Activated naive CD4-positive, alpha-beta T cell treated with anti-CD3 and anti-CD28 coated beads, Interleukin-2, amount 50 U/mL, for 16 hours (primary cell): ENCODE measurements around the gene C6.

Experiments
- DNase-seq: peaks from one replicate; pipeline ENCODE4 v3.0.0-alpha.2; 2020

Gene C6

DNA sequence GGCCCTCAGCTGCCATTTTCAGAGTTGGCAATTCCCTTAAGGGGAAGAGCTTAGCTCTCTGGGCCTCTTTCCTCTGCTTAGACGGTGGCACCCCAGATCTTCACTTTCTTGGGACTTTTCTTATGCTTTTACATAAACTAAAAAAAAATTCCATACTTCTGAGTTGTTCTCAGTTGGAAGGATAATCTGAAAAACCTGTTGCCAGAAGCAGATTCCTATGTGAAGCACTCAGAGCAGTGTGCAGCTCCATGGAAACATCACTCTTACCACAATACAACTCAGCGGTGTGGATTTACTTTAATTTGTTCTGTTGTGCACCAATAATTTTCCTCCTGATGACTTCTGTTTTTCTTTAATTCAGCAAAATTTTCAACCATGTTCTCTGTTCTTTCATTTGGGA, 98.1 kb downstream of the C6 start:
- no peak for DNase-seq

DNA sequence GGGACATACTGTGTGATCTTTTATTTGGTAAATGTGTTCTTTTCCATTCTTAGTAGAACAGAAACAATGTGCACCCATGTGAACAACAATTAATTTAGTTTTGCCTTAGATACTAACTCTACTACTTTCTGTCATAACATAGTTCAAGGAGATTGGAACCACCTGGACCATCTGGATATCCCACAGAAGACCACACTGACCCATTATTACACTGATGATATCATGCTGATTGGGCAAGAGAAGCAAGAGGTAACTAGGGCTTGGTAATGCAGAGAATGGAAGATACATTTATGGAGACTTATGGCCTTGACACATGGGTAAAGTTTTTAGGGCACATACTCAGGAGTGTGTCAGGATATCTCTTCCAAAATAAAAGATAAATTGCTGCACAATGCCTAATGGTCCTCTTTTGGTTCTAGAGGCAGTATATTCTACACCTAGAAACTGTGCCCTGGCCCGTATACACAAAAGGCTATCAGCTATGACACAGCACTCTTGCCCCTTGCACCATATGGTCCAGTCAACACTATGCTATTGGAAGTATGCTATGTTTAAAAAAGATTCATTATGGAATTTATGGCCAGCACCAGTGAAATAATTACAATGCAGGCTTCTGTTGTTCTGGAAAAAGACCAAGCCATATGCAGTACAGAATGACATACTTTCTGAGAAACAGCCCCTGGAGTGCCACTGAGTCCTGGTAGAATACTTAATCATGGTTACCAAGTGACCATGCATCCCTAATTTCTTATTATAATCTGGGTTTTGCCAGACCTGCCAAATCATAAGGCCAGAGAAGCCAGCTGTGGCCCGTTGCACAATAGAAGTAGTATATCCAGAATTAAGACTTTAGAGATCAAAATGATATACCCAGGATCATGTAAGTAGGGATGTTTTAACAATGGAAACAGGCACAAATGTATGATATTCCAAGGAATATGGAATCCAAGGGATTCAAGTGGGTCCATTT, 100.6 kb downstream of the C6 start:
- DNase-seq, result no peak

DNA sequence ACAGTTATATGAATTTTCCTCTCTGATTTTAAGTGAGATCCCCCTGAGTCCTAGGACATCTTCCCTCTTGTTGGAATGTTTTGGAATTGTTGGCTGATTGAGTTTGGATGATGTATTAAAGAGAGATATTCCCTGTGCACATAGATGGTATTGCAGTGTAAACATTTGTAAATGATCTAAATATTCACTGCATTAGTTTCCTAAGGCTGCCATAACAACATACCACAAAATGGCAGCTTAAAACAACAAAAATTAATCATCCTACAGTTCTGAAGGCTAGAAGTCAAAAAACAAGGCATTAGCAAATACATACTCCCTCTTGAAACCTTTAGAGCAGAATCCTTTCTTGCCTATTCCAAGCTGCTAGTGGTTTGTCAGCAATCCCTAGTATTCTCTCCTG, 104.1 kb downstream of the C6 start:
- DNase-seq, result no peak

DNA sequence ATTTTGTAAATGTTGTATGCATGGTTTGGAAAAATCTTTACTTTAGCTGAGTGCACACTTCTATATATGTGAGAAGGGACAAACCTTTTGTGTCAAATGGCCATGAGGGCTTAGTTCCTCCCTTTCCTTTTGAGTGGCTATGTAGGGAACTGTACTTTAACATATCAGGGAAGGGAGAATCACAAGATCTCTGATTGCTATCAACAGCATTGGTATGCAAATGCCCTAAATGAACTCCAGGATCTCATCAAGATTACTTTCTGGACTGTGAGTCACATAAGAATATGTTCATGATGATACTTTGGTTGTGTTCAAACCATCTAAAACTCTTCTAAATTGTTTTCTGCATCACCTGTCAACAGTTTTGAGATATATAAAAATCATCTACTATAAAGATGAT, 111.0 kb downstream of the C6 start:
- no peak for DNase-seq

DNA sequence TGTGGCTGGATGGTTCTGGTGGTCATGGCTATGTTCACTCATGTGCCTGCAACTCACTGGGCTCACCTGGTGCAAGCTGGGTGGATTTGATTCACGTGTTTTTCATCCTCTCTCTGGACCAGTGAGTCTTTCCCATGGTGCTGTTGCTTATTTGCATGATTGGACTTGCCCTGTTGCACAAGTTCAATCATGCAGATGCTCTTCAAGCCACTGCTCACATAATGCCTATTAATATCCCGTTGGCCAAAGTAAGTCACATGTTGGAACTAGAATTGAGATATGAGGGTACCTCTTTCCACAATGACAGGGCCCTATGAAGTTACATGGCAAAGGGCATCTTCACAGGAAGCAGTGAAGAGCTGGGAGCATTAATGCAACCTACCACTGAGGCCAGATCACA, 115.7 kb downstream of the C6 start:
- DNase-seq, result no peak

DNA sequence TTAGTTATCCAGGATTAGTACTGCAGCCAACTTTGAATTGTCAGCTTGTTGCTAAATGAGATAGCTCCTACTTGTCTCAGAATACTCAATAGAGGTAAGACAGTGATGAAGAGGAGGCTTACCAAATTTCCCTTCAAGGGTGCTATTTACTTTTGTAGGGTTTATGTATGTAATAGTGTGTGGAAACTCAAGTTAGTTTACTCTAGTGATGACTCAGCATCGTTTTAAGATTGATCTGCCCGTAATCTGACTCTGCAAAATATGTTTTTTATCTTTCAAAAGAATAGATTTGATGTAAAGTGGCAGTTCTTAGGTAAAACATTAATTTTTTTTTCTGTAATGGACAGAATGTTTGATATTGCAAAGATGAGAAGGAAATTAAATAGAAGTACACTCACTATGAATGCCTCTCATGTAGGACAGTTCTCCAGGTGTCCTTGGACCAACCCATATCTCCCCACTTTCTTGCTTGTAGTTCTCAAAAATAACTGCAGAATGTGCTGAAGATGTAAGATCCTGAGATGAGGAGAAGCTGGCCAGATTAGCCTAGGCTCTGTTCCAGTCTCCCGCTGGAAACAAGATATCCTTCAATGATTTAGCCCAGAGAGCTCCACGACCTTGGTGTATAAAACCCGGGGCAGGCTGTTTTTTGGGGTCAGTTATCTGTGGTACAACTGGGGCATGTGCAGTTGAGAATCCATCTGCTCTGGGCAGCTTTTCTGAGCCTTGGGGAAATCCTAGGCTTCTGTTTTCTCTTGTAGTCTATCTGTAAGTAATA, 117.8 kb downstream of the C6 start:
- DNase-seq, result no peak

DNA sequence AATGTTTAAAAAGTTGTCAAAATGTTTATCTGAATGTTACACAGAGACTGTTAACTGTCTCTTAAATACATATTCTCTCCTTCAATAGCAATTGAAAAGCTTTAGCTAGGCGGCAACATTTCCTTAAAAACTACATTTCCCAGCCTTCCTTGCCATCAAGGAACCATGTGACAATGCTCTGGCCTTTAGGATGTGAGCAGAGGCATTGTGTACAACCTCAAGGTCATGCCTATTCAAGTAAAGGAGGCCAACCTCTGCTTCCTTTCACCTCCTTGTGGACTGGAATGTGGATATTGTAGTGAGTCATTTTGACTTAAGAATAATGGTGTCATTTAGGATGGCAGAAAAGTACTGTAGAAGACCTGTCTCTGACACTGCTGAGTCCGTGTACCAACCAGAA, 118.5 kb downstream of the C6 start:
- no peak for DNase-seq

DNA sequence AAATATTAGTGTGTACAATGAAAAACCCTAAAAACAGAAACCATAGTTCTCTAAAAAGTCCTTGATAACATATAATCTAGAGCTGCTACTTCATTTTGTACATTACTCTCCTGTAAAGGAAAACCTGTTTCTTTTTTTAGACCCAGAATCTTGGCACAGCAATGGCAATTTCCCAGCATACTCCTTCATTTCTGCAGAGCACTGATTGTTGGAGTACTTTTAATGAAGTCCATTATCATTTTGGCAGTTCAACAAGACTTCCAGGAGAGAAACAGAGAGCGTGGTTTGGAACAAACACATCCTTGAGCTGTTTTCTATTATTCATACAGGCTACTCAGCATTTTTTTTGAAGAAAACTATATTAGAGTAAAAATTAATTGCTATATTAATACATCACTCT, 119.5 kb downstream of the C6 start:
- no peak for DNase-seq
